GM21360 (cell line): ENCODE measurements around the gene BCL6.

Experiments used
- ATAC-seq: cut with Tn5 transposase; IDR thresholded peaks from one replicate; pipeline ENCODE4 v1.9.1; 2021; ENCODE audit warnings: mild to moderate bottlenecking, moderate library complexity; ENCODE audit not compliant: unreplicated experiment

Gene BCL6

GRCh38 chr3:187739561-187740332 lies 5.5 kb downstream of the BCL6 start:
- ATAC-seq: no peak

- no peak for ATAC-seq
These were observed 6.1 kb downstream of the BCL6 start for GRCh38 chr3:187739094-187739560.

GRCh38 chr3:187738331-187739093 lies 6.8 kb downstream of the BCL6 start:
- no peak for ATAC-seq

- no peak for ATAC-seq
These were observed 7.3 kb downstream of the BCL6 start for GRCh38 chr3:187738071-187738330.

GRCh38 chr3:187737368-187738070 lies 7.7 kb downstream of the BCL6 start:
- ATAC-seq: no peak

- ATAC-seq: no peak
These were observed 8.3 kb downstream of the BCL6 start for GRCh38 chr3:187737006-187737367.

GRCh38 chr3:187736418-187736871 lies 8.8 kb downstream of the BCL6 start:
- ATAC-seq: no peak

GRCh38 chr3:187735837-187736236 lies 9.4 kb downstream of the BCL6 start:
- no peak for ATAC-seq

GRCh38 chr3:187735383-187735782 lies 9.9 kb downstream of the BCL6 start:
- no peak for ATAC-seq

GRCh38 chr3:187734841-187735240 lies 10.4 kb downstream of the BCL6 start:
- no peak for ATAC-seq

GRCh38 chr3:187733371-187733770 lies 11.9 kb downstream of the BCL6 start:
- no peak for ATAC-seq

- no peak for ATAC-seq
These were observed 15.7 kb downstream of the BCL6 start for GRCh38 chr3:187729598-187729997.

GRCh38 chr3:187728940-187729583 lies 16.2 kb downstream of the BCL6 start:
- no peak for ATAC-seq

GRCh38 chr3:187728248-187728647 lies 17.0 kb downstream of the BCL6 start:
- ATAC-seq: no peak

- no peak for ATAC-seq
These were observed 18.7 kb downstream of the BCL6 start for GRCh38 chr3:187726564-187726963.

GRCh38 chr3:187725653-187726370 lies 19.5 kb downstream of the BCL6 start:
- no peak for ATAC-seq

- ATAC-seq: no peak
These were observed 20.0 kb downstream of the BCL6 start for GRCh38 chr3:187725224-187725623.

- no peak for ATAC-seq
These were observed 23.1 kb downstream of the BCL6 start for GRCh38 chr3:187722206-187722612.

- no peak for ATAC-seq
These were observed 24.2 kb downstream of the BCL6 start for GRCh38 chr3:187721055-187721454.

- ATAC-seq: no peak
These were observed 25.0 kb downstream of the BCL6 start for GRCh38 chr3:187720337-187720670.
